Astrocyte (in vitro differentiated cells and primary cell): ENCODE data around the gene ANXA1. TPM values are rescaled to one million over a fixed set of nuclear protein-coding genes. Genes with fewer than 3 reads are reported as not detected.

Experiments
- DNase-seq: peaks from one replicate; pipeline ENCODE4 v3.0.0-alpha.2; 2010; ENCODE audit warnings: low read depth
- FAIRE-seq: peaks from 2 replicates; lab custom pipeline; 2011; peaks lifted over from hg19 to GRCh38; lab: Jason Lieb, UNC
- H2AFZ ChIP-seq: 2 replicates; pipeline ENCODE4 v1.6.0; 2012; ENCODE audit warnings: low read depth, low read length, inconsistent platforms
- H3K27ac ChIP-seq: 2 replicates; pipeline ENCODE4 v1.5.1; 2011; ENCODE audit warnings: low read depth, low read length, inconsistent platforms
- H3K27me3 ChIP-seq: 2 replicates; pipeline ENCODE4 v1.6.0; 2011; ENCODE audit warnings: low read length, inconsistent platforms; ENCODE audit not compliant: insufficient read depth
- H3K36me3 ChIP-seq: 2 replicates; pipeline ENCODE4 v1.5.1; 2011; ENCODE audit warnings: low read length, inconsistent platforms; ENCODE audit not compliant: insufficient read depth
- H3K4me1 ChIP-seq: 2 replicates; pipeline ENCODE4 v1.5.1; 2011; ENCODE audit warnings: low read length, inconsistent platforms; ENCODE audit not compliant: insufficient read depth
- H3K4me2 ChIP-seq: 2 replicates; pipeline ENCODE4 v1.6.0; 2012; ENCODE audit warnings: low read length, inconsistent platforms
- H3K4me3 ChIP-seq: 2 replicates; pipeline ENCODE4 v1.5.1; 2011; ENCODE audit warnings: low read depth, mild to moderate bottlenecking, low read length, inconsistent platforms; ENCODE audit not compliant: insufficient read depth
- H3K79me2 ChIP-seq: 2 replicates; pipeline ENCODE4 v1.6.0; 2012; ENCODE audit warnings: mild to moderate bottlenecking, low read length, inconsistent platforms; ENCODE audit not compliant: insufficient read depth
- H3K9ac ChIP-seq: 2 replicates; pipeline ENCODE4 v1.6.0; 2012; ENCODE audit warnings: mild to moderate bottlenecking, low read length, inconsistent platforms
- H3K9me3 ChIP-seq: 2 replicates; pipeline ENCODE4 v1.5.1; 2012; ENCODE audit warnings: low read depth, mild to moderate bottlenecking, low read length, inconsistent platforms; ENCODE audit not compliant: insufficient read depth
- H4K20me1 ChIP-seq: 2 replicates; pipeline ENCODE4 v1.6.0; 2012; ENCODE audit warnings: low read length, inconsistent platforms; ENCODE audit not compliant: insufficient read depth
- H3K27ac Mint-ChIP-seq: one replicate; pipeline ENCODE4 v1.8.0; 2021; ENCODE audit warnings: mild to moderate bottlenecking, mixed read lengths; ENCODE audit not compliant: unreplicated experiment
- H3K27me3 Mint-ChIP-seq: one replicate; pipeline ENCODE4 v1.8.0; 2021; ENCODE audit warnings: low read depth, mixed read lengths; ENCODE audit not compliant: unreplicated experiment
- H3K36me3 Mint-ChIP-seq: one replicate; pipeline ENCODE4 v1.8.0; 2021; ENCODE audit warnings: low read depth, mixed read lengths; ENCODE audit not compliant: unreplicated experiment
- H3K4me1 Mint-ChIP-seq: one replicate; pipeline ENCODE4 v1.8.0; 2021; ENCODE audit warnings: low read depth, mixed read lengths; ENCODE audit not compliant: unreplicated experiment
- H3K4me3 Mint-ChIP-seq: one replicate; pipeline ENCODE4 v1.8.0; 2021; ENCODE audit warnings: mild to moderate bottlenecking, moderate library complexity, mixed read lengths; ENCODE audit not compliant: unreplicated experiment
- H3K9me3 Mint-ChIP-seq: one replicate; pipeline ENCODE4 v1.8.0; 2021; ENCODE audit warnings: mild to moderate bottlenecking, mixed read lengths; ENCODE audit not compliant: unreplicated experiment
- EZH2 ChIP-seq: IDR thresholded peaks from 2 replicates; pipeline ENCODE4 v1.6.1; 2012; ENCODE audit warnings: mild to moderate bottlenecking, low read length, inconsistent platforms; ENCODE audit not compliant: insufficient read depth
- total RNA-seq: library from RNA; stranded (reverse); gene quantifications from 2 replicates; pipeline ENCODE4 v1.2.1, GENCODE V29; 2021
- TF ChIP-seq, protein P1 (sequence below): IDR thresholded peaks from 2 replicates; pipeline ENCODE4 v1.5.1; 2011; ENCODE audit warnings: low read depth, mild to moderate bottlenecking, inconsistent platforms, low read length, moderate library complexity; ENCODE audit not compliant: insufficient read depth

ANXA1 gene
- total RNA-seq, 1 donor from 2014 or later, result 637 TPM

DNA sequence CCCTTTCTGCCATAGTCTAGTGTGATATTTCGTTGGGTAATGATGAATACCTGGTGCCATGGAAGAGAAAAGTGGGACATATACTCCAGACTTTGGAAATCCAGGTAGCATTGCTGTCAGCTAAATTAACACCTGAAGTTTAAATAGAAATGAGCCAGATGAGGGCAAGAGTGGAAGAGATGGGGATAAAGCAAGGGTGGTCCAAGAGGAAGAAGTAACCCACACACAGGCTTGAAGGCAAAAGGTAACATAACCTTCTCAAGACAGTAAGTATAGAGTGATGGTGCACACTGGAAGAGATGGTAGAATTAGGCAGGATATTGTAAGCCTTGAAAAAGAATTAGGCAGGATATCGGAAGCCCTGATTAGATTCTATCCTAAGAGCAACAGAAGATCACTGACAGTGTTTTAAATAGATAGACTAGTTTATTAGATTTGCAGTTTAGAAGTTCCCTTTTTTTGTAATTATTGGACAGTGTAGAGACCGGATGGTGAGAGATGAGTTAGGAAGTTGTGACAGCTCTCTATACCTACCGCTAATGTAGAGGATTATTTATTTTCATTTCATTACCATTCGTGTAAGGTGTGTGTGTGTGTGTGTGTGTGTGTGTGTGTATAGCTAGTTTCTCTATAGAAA is 16.8 kb downstream of the ANXA1 start:
- Histone ChIP-seq H4K20me1 (peaks cover 25% of the 10 kb centered on the region), H3K79me2 (no peaks in the 10 kb centered on the region), H3K4me1 (no peaks in the 10 kb centered on the region), H3K36me3 (peaks cover 62% of the 10 kb centered on the region), H3K9me3 (no peaks in the 10 kb centered on the region), H3K4me2 (no peak overlapping the region), H2AFZ (no peak overlapping the region), H3K9ac (no peak overlapping the region), H3K27ac (no peak overlapping the region), H3K27me3 (no peaks in the 10 kb centered on the region), H3K4me3 (no peak overlapping the region)
- no peak for TF ChIP-seq EZH2
- TF ChIP-seq, protein P1, sequence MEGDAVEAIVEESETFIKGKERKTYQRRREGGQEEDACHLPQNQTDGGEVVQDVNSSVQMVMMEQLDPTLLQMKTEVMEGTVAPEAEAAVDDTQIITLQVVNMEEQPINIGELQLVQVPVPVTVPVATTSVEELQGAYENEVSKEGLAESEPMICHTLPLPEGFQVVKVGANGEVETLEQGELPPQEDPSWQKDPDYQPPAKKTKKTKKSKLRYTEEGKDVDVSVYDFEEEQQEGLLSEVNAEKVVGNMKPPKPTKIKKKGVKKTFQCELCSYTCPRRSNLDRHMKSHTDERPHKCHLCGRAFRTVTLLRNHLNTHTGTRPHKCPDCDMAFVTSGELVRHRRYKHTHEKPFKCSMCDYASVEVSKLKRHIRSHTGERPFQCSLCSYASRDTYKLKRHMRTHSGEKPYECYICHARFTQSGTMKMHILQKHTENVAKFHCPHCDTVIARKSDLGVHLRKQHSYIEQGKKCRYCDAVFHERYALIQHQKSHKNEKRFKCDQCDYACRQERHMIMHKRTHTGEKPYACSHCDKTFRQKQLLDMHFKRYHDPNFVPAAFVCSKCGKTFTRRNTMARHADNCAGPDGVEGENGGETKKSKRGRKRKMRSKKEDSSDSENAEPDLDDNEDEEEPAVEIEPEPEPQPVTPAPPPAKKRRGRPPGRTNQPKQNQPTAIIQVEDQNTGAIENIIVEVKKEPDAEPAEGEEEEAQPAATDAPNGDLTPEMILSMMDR, result no peak
- Mint-ChIP-seq H3K9me3 (no peaks in the 10 kb centered on the region), H3K27ac (no peak overlapping the region), H3K36me3 (peaks cover 13% of the 10 kb centered on the region), H3K27me3 (no peaks in the 10 kb centered on the region), H3K4me1 (no peaks in the 10 kb centered on the region), H3K4me3 (no peak overlapping the region)
- FAIRE-seq (no peak), DNase-seq (no peak)

DNA sequence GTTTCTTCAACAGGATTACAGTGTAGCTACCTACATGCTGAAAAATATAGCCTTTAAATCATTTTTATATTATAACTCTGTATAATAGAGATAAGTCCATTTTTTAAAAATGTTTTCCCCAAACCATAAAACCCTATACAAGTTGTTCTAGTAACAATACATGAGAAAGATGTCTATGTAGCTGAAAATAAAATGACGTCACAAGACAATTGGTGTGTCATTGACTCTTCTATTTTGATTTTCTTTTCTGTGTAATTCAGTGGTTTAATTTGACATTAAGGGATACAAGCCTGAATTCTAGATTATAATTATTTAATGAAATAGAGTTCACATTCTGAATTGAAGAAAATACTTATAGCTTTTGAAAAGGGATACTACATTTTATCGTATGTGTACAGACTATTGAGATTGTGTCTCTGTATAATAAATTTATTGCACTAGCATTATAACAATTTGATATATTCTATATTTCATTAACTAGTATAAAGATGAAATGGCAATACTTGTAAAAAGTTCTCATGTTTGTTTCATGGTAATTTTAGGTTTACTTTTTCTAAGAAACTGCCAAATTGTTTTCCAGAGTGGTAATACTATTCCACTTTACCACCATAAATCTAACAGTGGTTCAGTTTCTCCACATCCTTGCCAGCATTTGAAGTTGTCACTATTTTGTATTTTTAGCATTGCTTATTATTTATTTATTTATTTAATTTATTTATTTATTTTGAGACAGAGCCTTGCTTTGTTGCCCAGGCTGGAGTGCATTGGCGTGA is 18.7 kb downstream of the ANXA1 start:
- H3K4me1 Mint-ChIP-seq, result no peaks in the 10 kb centered on the region
- no peak overlapping the region for H3K27ac Mint-ChIP-seq
- Histone ChIP-seq H3K4me1 (no peaks in the 10 kb centered on the region), H3K4me2 (no peak overlapping the region), H2AFZ (no peak overlapping the region), H3K4me3 (no peak overlapping the region), H3K9ac (no peak overlapping the region), H3K9me3 (no peaks in the 10 kb centered on the region), H3K27ac (no peak overlapping the region), H3K79me2 (no peaks in the 10 kb centered on the region), H3K27me3 (no peaks in the 10 kb centered on the region), H4K20me1 (peaks cover 18% of the 10 kb centered on the region), H3K36me3 (peaks cover 46% of the 10 kb centered on the region)
- FAIRE-seq (no peak), DNase-seq (no peak)
- H3K36me3 Mint-ChIP-seq, result peaks cover 10% of the 10 kb centered on the region
- TF ChIP-seq EZH2, result no peak
- TF ChIP-seq, protein P1, result no peak
- no peaks in the 10 kb centered on the region for H3K27me3 Mint-ChIP-seq
- H3K9me3 Mint-ChIP-seq, result no peaks in the 10 kb centered on the region
- H3K4me3 Mint-ChIP-seq, result no peak overlapping the region

DNA sequence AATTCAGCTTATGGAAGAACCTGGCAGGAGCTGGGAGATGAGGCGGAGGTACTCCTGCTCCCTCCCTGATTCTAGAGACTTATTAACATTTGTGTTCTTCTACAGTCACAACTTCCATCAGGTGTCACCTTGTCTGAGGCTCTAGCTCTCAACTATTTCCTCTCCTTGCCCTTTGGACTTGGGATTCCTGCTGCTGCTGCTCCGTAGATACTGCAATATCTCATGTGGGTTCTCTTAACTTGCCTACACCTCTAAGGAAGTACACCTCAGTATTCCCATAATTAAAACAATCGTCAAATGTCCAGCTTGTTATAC is 21.2 kb downstream of the ANXA1 start:
- no peak for FAIRE-seq

More for the DNA sequence above, 21.2 kb downstream of the ANXA1 start:
- peaks cover 21% of the 10 kb centered on the region for H3K36me3 ChIP-seq
- no peak overlapping the region for H3K4me3 ChIP-seq
- H3K4me1 Mint-ChIP-seq, result peaks cover 5% of the 10 kb centered on the region
- H3K36me3 Mint-ChIP-seq, result peaks cover 4% of the 10 kb centered on the region
- H3K27me3 Mint-ChIP-seq, result no peaks in the 10 kb centered on the region
- H3K4me3 Mint-ChIP-seq, result no peak overlapping the region
- H3K4me1 ChIP-seq, result peaks cover 6% of the 10 kb centered on the region
- H3K9me3 Mint-ChIP-seq, result no peaks in the 10 kb centered on the region
- H3K27ac ChIP-seq, result no peak overlapping the region
- H3K27me3 ChIP-seq, result no peaks in the 10 kb centered on the region
- H3K79me2 ChIP-seq, result no peaks in the 10 kb centered on the region
- no peak for TF ChIP-seq EZH2
- TF ChIP-seq, protein P1, result no peak
- H2AFZ ChIP-seq, result no peak overlapping the region
- H4K20me1 ChIP-seq, result peaks cover 9% of the 10 kb centered on the region
- H3K4me2 ChIP-seq, result no peak overlapping the region
- DNase-seq, result no peak
- no peak overlapping the region for H3K9ac ChIP-seq
- no peak overlapping the region for H3K27ac Mint-ChIP-seq
- no peaks in the 10 kb centered on the region for H3K9me3 ChIP-seq
